Adrenal gland (tissue), 12 donors: ENCODE results near the gene VNN1. TPM values are rescaled to one million over a fixed set of nuclear protein-coding genes. Genes with fewer than 3 reads are reported as not detected.

Experiments
- DNase-seq, 7 donors: peaks; one replicate each; pipeline ENCODE4 v3.0.0-alpha.2; 2019 to 2020
- H3K27ac ChIP-seq, 5 donors: fragments of 200-600 bp; sonication (generic) in 4 of 5; 1 replicate in 3 of 5; 2 replicates in 2 of 5; pipeline versions ENCODE4 v1.5.1 to v1.8.0; 2016 to 2020; ENCODE audit warnings: mild to moderate bottlenecking in 1 of 5
- H3K27me3 ChIP-seq: fragments of 200-600 bp; 2 replicates; pipeline ENCODE4 v1.8.0; 2021
- H3K36me3 ChIP-seq, 2 donors: fragments of 200-600 bp; replicated peaks in 1 of 2; 1 replicate in 1 of 2; 2 replicates in 1 of 2; pipeline versions ENCODE4 v1.5.1 to v1.8.0; 2018 to 2022
- H3K4me1 ChIP-seq, 2 donors: fragments of 200-600 bp; replicated peaks in 1 of 2; 1 replicate in 1 of 2; 2 replicates in 1 of 2; pipeline versions ENCODE4 v1.5.1 to v1.8.0; 2018 to 2021
- H3K4me3 ChIP-seq, 4 donors: fragments of 200-600 bp; sonication (generic) in 3 of 4; one replicate each; pipeline ENCODE4 v1.5.1; 2016 to 2018
- H3K9me3 ChIP-seq, 3 donors: fragments of 200-600 bp; sonication (generic) in 1 of 3; replicated peaks in 1 of 3; 1 replicate in 2 of 3; 2 replicates in 1 of 3; pipeline versions ENCODE4 v1.5.1 to v1.8.0; 2016 to 2021
- POLR2A ChIP-seq, 2 donors: fragments of 450-650 bp; IDR thresholded peaks; one replicate each; pipeline ENCODE4 v1.6.1; 2017; ENCODE audit warnings: antibody characterized with exemption in 2 of 2, mild to moderate bottlenecking in 2 of 2, moderate library complexity in 1 of 2
- WGBS, 4 donors: extraction: QIAGEN DNeasy Blood & Tissue Kit in 2 of 4; methylation state at CpG; one replicate each; pipeline versions ENCODE4 v1.1.5 to v1.1.7; 2013 to 2017; 5-methylcytosine and 5-hydroxymethylcytosine counted together
- intact Hi-C, 2 donors: fragments of 100-400 bp; cut with DNase I; formaldehyde crosslinking; loops; one replicate each; pipeline versions ENCODE4 v1.14.1 to v1.15.0; 2022 to 2023
- polyA plus RNA-seq, 3 donors: library from polyadenylated mRNA; stranded (reverse); fragments of 200-250 nt in 2 of 3; fragments of 350-450 nt in 1 of 3; fragmentation: Illumina TruSeq in 1 of 3; extraction: RNeasy Lipid Tissue Mini Kit (QIAGEN cat#74804) in 1 of 3; gene quantifications; one replicate each; pipeline ENCODE4 v1.2.3, GENCODE V29; 2013 to 2014
- total RNA-seq, 9 donors: library from RNA; depleted of rRNA in 4 of 9; stranded (reverse); fragments of >200 nt in 4 of 9; fragments of 120-200 nt in 1 of 9; fragmentation: NEBNext Ultra II Directional in 1 of 9; extraction: Animal tissue kit (Norgen Biotek cat#: 25700) in 1 of 9; gene quantifications; one replicate each; pipeline versions ENCODE4 v1.1.0 to v1.2.4, GENCODE V29; 2013 to 2023
- TF ChIP-seq, protein P1 (sequence below), 6 experiments: fragments of 450-650 bp in 4 of 6; fragments of 200-600 bp in 2 of 6; sonication (generic) in 1 of 6; IDR thresholded peaks; 1 replicate in 5 of 6; 2 replicates in 1 of 6; pipeline versions ENCODE4 v1.5.1 to v1.8.0; 2016 to 2021; ENCODE audit warnings: antibody characterized with exemption in 6 of 6, mild to moderate bottlenecking in 2 of 6, moderate library complexity in 1 of 6
- donor health status: healthy with polysubstance abuse.
- donor health status: Bipolar disorder and iron deficiency.
- donor health status: DM: yes; HTN: yes; CAD: no.
- donor health status: DM: no; HTN: no; CAD: no.
- donor health status: DM: no; HTN: no; CAD: no.
- donor health status: DM: yes; HTN: yes; CAD: no.

VNN1 gene
- total and polyA plus RNA-seq, 12 donors, result 0.18 to 3.9 (median 1.4) TPM

GRCh38 chr6:132698608-132699007, 15.2 kb downstream of the VNN1 start:
- H3K9me3 ChIP-seq, result peaks cover 0 to 7% (median 6%) of the 10 kb centered on the region in 3 donors
- no peak overlapping the region for H3K27ac ChIP-seq
- DNase-seq, result no peak
- H3K4me1 ChIP-seq, result no peaks in the 10 kb centered on the region
- H3K27me3 ChIP-seq, result no peaks in the 10 kb centered on the region
- intact Hi-C loops, result no loop called here
- no peak overlapping the region for H3K4me3 ChIP-seq
- no peak for TF ChIP-seq POLR2A (IDR thresholded peaks at IDR 0.05)
- TF ChIP-seq, protein P1, sequence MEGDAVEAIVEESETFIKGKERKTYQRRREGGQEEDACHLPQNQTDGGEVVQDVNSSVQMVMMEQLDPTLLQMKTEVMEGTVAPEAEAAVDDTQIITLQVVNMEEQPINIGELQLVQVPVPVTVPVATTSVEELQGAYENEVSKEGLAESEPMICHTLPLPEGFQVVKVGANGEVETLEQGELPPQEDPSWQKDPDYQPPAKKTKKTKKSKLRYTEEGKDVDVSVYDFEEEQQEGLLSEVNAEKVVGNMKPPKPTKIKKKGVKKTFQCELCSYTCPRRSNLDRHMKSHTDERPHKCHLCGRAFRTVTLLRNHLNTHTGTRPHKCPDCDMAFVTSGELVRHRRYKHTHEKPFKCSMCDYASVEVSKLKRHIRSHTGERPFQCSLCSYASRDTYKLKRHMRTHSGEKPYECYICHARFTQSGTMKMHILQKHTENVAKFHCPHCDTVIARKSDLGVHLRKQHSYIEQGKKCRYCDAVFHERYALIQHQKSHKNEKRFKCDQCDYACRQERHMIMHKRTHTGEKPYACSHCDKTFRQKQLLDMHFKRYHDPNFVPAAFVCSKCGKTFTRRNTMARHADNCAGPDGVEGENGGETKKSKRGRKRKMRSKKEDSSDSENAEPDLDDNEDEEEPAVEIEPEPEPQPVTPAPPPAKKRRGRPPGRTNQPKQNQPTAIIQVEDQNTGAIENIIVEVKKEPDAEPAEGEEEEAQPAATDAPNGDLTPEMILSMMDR (IDR thresholded peaks at IDR 0.05), result no peak
- H3K36me3 ChIP-seq, result no peaks in the 10 kb centered on the region
- WGBS, 4 donors, result 27 to 80% (median 54%) methylated on average over 1 of the region's 1 CpG

DNA sequence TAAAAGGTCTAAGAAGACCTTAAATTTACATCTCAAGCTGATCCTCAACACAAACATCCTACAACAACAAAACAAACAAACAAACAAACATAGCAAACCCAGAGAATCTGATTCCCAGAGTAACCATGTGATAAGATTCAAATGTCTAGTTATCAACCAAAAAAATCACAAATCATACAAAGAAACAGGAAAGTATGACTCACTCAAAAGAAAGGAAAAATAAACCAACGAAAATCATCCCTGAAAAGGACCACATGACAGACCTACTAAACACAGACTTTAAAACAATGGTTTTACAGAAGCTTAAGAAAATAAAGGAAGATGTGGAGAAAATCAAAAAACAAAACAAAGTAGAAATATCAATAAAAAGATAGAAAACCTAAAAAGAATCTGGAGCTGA, 18.1 kb downstream of the VNN1 start:
- intact Hi-C loops, result no loop called here
- Histone ChIP-seq H3K36me3 (no peaks in the 10 kb centered on the region), H3K4me1 (no peaks in the 10 kb centered on the region), H3K4me3 (no peak overlapping the region), H3K27me3 (no peaks in the 10 kb centered on the region), H3K9me3 (peaks cover 0 to 7% (median 6%) of the 10 kb centered on the region in 3 donors), H3K27ac (no peak overlapping the region)
- WGBS, 4 donors, result 0 to 35% (median 13%) methylated on average over 1 of the region's 1 CpG
- TF ChIP-seq, protein P1 (IDR thresholded peaks at IDR 0.05), result no peak
- TF ChIP-seq POLR2A (IDR thresholded peaks at IDR 0.05), result no peak
- no peak for DNase-seq

DNA sequence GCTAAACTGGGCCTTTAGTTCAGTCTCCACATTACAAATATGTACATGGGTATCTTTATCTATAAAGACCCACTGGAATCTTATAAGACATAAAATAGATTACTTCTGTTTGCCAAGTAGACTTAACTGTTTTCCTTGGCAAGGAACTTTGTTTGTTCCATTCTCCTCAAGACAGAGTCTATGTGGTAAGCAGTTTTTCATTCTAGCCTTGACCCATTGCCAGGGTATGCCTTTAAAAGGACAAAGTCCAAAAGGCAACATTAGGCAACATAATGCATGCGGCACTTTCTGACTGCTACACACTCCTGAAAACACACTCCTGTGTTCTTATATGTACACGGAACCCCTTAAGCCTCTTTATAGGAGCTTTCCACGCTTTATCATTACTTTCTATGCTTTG, 20.4 kb downstream of the VNN1 start:
- 28 to 61% (median 49%) methylated on average over 3 of the region's 3 CpGs for WGBS, 4 donors
- peaks cover 0 to 7% (median 6%) of the 10 kb centered on the region in 3 donors for H3K9me3 ChIP-seq
- no peaks in the 10 kb centered on the region for H3K4me1 ChIP-seq
- H3K27ac ChIP-seq, result no peak overlapping the region
- intact Hi-C loops, result no loop called here
- H3K36me3 ChIP-seq, result no peaks in the 10 kb centered on the region
- TF ChIP-seq, protein P1 (IDR thresholded peaks at IDR 0.05), result no peak
- TF ChIP-seq POLR2A (IDR thresholded peaks at IDR 0.05), result no peak
- peak in 1 of 7 donors; percentile 17 for DNase-seq
- no peak overlapping the region for H3K4me3 ChIP-seq
- no peaks in the 10 kb centered on the region for H3K27me3 ChIP-seq

GRCh38 chr6:132690678-132691077, 23.2 kb downstream of the VNN1 start:
- no peak overlapping the region for H3K27ac ChIP-seq
- H3K27me3 ChIP-seq, result no peaks in the 10 kb centered on the region
- TF ChIP-seq, protein P1 (IDR thresholded peaks at IDR 0.05), result no peak
- no peak for TF ChIP-seq POLR2A (IDR thresholded peaks at IDR 0.05)
- H3K36me3 ChIP-seq, result no peaks in the 10 kb centered on the region
- H3K9me3 ChIP-seq, result peaks cover 0 to under 1% (median 0%) of the 10 kb centered on the region in 3 donors
- intact Hi-C loops, result no loop called here
- no peak overlapping the region for H3K4me3 ChIP-seq
- DNase-seq, result no peak
- WGBS, 4 donors, result 77 to 84% (median 82%) methylated on average over 4 of the region's 4 CpGs
- H3K4me1 ChIP-seq, result peaks cover 0 to 3% of the 10 kb centered on the region in 2 donors
